Measurements from ENCODE around the gene GPR183.
A peak's percentile ranks its signal among the peaks of the same experiment; 100 is the strongest.

The GPR183 gene

DNA sequence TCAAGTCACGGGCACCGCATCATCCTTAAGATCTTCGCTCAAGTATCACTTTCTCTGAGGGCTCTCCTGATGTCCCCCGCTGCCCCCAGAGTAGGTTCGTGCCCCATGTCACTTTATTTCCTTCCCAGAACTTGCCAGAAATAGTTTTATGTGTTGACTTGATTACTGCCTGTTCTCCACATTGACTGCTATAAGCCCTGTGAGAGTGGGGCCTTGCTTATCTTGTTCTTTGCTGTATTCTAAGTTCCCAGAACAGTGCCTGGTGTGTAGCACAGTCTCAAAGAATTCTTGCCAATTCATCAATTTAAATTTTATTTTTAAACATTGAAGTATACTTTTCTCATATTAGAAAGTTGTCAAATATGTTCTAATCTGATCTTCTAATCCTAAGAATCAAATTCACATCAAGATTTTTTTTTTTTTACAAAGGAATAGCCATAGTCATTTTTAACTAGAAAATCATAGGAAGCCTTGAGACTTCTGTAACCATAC, 32.1 kb upstream of the GPR183 start:
- DNase-seq = no peak

DNA sequence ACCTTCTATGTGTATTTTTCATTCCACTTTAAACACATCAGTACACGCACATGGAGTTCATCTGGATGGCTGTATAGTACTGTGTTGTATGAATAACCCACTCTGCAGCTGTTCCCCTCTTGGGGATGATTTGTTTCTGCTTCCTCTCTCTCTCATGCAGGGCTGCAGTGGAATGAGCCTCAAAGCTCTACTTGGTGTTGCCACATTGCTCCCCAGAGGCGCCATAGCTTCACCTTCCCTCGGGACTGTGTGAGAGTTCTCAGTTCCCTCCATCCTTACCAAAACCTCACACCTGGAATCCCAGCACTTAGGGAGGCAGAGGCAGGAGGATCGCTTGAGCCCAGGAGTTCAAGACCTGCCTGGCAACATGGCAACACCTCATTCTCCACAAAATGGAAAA, 28.4 kb upstream of the GPR183 start:
- DNase-seq = no peak

DNA sequence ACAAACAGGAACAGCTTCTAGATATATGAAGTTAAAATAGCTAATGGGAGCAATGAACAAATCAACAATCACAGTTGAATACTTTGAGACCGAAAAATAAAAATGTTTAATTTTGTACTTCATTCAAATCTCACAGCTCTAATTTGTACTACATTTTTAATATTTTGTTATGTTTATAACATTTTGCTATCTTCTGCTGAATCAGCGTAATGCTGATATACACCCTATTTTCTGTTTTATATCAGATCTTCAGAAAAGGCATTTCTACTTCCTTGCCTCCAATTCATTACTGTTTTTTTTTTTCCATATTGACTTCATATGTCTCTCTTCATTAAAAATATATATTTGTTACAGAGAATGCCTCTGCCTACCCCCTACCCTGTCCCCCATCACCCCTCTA, 27.9 kb upstream of the GPR183 start:
- no peak for DNase-seq

DNA sequence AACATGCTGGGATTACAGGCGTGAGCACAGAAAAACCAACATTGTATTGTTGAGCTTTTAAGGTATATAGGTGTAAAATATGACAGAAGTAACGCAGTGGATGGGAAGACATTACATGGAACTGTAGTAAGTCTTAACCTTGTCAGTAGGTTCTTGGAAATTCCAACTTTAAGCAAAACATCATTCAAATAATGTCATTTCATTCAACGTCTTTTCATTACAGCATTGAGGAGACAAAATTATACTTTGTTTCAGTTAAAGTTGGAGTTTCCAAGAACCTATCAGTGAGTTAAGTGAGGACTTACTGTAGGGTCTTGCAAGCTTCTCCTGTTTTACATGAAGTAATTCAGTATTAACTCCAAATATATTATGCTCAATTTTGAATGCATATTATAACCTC, 27.0 kb upstream of the GPR183 start:
- DNase-seq = no peak

DNA sequence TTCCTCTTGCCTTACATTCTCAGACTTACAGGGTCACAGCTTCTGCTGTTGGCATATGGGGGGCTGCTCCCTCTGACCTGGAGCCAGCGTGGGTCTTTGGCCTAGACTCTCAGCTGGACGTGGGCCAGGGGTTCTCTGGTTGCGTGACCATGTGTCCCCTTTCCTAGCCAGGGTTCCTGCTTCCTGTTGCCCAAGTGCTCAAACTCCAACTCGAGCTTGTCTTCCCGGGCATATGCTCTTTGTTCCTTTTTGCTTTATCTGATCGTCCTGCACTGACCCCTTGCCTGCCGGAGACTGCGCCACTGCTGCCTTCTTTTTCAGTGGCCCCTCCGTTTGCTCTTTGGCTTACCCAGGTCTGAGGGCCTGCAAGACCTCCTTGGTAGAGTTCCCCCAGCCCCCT, 25.3 kb upstream of the GPR183 start:
- no peak for DNase-seq

DNA sequence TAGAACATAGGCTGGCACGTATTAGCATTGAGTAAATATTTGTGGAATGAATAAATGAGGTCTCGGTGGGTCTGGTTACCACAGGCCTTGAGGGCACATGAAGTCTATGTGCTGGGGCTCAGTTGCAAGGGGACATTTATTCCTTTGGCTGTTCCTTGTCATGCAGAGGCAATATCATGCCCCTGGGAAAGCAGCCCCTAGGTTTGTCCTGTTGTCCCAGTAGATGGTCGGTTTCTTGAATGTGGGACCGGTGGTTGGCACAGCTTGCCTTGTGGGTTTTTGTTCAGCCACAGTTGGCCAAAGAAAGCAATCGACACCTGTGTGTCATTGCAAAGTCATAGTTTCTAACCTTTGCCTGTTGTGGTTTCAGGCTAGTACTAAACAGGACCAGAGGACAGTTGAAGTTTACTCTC, 24.7 kb upstream of the GPR183 start:
- no peak for DNase-seq

DNA sequence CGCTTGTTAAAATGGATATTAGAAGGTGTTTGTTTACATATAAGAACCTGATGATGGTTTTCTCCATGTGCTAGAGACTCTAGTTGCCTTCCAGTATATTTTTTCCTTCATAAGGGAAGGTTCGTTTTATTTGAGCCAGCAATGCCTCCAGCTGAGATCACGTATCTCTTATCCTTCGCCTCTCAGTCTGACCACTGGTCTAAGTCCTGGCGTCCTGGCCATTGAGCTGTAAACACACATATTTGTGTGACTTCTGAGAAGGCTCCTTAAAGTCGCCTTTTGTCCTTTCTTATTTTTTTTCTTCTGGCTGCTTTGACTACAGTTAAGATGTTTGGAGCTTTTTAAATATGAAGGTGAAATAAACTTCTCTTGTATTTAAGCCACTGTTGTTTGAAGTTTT, 23.7 kb upstream of the GPR183 start:
- DNase-seq = no peak

DNA sequence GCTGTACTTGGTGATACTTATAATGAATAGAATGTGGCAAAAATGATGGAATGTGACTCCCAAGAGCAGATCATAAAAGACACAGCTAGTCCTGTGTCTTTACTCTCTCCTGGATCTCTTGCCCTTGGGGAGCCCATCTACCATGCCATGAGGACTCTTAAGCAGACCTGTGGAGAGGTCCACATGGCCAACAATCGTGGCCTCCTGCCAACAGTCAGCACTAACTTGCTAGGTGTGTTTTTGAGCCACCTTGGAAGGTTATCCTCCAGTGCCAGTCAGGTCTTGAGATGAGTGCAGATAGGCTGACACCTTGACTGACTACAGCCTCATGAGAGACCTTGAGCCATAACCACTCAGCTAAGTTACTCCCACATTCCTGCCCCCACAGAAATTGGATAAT, 22.3 kb upstream of the GPR183 start:
- DNase-seq = no peak

DNA sequence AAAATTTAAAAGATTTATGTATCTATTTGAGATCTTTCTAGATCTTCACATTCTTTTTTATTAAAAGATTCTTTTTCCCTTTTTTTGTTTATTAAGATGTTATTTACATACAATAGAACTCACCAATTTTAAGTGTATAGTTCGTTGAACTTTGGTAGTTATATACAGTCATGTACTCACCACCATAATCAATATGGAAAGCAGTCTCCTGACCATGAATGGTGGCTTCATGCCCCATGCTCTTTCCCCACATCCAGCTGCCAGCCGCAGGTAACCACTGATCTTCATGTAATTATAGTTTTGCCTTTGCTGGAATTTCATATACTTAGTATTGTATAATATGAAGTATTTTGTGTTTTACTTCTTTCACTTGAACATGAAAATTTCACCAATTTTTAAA, 20.6 kb upstream of the GPR183 start:
- DNase-seq = no peak

DNA sequence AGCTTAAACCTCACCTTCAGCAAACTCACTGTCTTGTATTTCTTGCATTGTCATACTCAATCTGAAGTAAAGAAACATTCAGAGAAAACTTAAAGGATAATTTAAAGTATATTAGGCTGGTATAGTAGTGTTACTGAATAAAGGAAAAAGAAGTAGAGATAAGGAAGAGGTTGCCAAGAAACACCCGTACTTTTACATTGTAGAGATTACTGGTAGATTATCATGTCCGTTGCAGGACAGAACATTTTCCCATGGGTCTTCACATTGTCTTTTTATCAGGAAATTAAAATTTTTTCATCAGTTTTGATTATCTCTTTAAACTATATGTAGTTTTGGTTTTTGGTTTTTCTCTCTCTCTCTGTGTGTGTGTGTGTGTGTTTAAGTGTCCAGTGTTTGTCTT, 19.9 kb upstream of the GPR183 start:
- DNase-seq = no peak

DNA sequence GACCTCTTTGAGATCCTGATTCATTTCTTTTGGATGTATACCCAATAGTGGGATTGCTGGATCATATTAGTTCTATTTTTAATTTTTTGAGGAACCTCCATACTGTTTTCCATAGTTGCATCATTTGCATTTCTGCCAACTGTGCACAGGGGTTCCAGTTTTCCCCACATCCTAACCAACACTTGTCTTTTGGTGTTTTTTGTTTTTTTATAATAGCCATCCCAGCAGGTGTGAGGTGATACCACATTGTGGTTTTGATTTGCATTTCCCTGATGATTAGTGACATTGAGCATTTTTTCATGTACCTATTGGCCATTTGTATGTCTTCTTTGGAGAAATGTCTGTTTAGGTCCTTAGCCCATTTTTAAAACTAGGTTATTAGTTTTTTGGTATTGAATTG, 18.8 kb upstream of the GPR183 start:
- DNase-seq = no peak

DNA sequence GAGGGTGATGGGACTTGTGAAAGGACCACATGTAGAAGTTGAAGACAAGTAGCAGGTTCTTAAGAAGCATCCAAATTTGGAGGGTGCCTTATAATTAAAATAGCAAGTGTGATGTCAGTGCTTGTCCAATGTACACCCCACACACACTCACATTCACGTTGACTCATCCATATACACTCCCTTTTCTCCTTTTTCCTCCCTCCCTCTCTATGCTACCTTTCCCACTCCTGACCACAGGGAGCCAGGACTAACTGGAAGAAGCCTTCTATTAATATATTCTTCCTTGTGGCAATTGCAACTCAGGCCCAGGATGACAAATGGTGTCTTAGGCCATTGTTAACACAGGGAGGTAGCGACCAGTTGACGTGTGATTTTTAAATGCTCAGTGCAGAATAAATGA, 16.3 kb upstream of the GPR183 start:
- no peak for DNase-seq

DNA sequence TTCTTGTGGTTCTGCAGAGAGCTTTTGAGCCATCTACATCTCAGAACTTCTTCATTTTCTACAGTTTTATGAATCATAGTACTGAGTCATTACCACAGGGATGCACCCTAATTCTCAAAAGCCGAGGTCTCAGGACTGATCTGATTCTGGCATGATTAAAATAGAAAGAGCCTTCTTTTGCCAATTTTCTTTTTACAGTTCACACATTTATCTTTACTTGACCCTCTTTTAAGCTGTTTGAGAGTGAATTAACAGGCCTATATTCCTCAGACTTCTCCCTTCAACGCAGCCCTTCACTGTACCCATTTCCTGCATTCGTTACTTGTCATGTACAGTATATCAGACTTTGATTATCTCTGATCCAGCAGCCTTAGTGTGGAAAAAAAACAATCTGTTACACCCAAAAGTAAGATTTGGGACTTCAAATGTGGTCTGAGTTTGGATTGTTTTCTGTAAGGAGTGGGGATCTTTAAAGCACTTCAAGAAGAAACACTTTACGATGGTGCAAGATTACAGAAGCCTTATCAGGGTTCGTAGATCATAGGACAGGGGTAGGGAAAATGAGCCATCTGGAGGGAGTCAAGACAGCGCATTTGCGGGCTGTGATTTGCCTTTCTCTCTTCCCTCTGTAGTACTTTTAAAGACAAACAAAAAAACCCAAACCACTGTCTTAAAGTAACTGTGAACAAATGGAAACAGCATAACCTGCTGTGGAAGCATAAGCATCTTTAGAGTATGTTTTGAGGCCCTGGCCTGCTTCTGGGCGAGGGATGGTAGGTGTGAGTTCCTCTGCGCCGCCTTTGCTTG, 15.3 kb upstream of the GPR183 start:
- DNase-seq = peak; percentile 42

DNA sequence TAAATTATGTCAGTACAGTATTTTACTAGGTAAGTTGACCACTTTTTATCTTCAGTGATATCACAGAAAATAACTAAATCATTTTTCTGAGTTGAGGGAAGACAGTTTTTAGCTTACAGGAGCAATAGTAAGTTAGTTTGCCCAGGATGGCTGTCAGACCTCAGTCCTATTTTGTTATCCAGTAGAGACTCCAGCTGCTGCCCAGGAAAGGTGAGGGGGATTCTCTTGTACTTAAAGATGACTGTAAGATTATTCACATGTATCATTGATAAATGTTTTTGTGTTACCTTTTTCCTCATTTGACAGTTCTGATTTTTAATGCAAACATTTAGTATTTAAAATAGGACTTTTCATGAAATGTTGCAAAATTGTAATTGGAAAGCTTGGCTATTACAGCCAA, 14.5 kb upstream of the GPR183 start:
- no peak for DNase-seq

DNA sequence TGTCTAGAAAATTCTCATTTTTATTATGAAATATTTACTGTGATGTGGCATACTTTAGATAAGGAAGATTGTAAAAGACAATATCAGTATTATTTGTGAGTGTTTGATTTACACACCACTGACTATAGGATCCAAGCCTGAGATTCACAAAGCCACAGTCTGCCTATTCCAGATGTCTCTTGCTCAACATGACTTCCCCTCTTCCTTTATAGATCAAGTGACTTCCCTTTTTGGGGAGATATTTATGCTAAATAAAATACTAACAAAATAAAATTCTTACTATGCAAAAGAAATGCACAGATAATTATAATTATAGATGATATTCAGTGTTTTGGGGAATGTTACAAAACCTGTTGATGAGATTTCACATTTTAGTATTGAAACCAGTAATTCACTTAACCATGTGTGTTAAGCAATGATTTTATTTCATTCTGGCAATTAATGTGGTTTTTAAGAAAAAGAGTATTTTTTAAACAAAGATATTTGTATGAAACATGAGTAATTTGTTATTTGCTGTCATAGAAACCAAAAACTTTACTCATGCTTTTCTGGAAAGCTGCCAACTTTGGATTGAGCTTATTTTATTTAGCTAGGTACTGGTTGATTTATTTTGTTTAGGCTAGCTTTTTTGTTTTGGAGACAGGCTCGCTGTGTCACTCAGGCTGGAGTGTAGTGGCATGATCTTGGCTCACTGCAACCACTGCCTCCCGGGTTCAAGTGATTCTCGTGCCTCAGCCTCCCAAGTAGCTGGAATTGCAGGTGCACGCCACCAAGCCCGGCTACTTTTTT, 13.7 kb upstream of the GPR183 start:
- peak; percentile 50 for DNase-seq

DNA sequence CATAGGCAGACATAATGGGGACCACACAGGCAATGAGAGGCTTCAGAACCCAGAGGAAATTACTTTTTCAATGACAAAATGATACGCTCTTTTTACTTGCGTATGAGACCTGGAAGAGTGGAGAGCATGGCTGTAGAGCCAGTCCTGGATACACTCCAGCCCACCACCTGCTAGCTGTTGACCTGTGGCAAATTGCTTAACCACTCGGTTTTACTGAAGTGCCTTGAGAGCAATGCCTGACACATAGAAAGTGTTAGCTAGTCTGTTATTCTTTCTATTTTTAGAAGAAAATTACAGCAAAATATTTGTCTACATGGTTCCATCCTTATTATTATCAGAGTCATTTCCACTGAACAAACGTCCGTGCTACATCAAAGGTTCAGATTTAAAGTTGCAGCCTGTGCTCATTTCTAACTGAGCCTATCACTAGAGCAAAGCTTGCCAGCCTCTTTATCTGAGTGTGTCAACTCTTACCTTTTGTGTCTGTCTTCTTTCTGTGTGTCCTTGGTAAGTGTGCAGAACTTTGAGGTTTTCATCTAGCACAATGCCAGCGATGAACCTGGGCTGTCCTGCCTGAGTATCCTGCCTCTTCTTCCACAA, 9.6 kb upstream of the GPR183 start:
- no peak for DNase-seq

DNA sequence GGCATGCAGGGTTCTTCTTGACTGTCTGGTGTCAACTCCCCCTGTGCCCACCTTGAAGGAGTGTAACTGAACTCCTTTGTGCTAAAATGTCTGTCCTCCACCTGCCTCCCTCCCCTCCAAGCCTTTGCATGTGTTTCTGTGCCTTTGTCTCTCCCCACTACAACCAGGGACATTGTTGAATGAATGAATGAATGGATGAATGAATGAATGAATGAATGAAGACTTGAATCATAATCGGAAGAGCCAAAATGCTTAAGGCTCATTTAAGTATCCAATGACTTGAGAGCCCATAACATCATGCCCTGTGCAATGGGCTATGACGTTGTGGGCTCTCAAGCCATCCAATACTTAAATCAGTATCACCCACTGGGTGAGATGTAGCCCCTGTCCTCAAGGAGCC, 9.0 kb upstream of the GPR183 start:
- no peak for DNase-seq

DNA sequence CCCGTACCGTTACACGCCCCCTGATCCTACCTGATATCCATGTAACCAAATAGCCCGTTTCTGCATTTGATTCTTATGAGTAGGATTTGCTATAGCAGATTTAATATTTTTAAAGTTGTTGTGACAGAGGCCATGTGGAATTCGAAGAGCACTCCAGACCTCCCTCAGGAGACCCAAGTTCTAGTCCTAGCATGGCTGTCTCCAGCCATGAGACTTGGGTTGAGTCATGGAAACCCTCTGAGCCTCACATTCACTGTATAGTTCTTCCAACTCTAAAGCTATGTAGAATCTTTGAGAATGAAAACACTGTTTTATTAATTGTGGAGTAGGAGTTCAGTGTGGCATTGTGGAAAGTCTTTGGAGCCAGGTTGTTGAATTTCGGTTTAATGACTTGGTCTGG, 8.0 kb upstream of the GPR183 start:
- DNase-seq = no peak

DNA sequence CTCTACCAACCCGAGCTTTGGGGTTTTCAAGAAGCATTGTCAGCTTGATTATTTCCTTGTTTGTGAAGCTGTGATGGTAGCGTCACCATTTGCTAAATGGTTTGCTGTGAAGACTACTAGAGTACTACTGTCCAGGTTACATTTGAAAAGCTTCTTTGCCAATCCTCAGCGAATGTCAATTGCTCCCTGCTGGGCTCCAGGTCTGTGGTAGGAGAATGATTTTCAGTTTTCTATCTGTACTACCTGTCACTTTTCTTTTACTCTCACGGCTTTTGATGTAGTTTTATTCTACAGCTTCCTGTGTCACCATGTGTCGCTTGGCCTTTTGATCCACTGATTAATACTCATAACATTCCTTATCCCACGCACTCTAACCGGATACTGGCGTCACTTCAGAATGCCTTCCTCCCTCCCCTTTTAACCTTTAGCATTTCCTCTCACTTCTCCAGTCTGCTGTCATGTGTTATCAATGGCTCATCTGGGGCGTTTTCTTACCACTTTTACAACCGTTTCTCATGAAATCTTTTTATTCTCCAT, 7.5 kb upstream of the GPR183 start:
- no peak for DNase-seq

DNA sequence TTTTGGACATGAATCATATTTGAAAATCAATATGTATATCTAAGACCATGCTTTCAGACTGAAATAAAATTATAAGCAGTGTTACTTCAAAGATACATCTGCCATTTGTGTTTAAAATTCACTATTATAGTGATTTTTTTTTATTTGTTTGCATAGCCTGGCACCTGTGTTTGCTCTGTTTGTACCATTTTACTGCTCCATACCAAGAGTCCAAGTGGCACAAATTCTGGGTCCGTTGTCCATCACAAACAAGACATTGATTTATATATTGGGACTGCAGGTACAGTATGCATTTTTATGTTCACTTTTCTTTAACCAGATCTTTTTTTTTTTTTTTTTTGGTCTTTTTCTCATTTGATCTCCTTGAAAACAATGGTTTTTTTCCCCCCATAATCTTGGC, 6.7 kb upstream of the GPR183 start:
- DNase-seq = no peak

DNA sequence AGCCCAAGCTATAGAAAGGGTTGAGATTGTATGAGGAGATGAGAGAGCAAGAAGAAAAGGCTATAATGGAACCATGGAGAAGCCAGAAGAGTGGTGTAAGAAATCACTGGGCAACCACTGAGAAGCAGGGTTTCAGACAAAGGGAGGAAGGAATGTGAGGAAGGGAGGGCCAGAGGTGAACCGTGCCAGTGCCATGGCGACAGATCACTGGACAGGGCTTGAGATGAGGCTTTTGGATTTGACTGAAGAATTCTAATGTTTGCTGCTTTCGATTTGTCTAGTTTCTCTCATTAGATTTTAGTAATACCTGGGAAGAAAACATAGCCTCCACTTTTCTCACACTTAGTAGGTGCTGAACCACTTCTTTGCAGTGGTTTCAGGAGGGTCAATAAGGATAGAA, 6.3 kb upstream of the GPR183 start:
- DNase-seq = no peak

DNA sequence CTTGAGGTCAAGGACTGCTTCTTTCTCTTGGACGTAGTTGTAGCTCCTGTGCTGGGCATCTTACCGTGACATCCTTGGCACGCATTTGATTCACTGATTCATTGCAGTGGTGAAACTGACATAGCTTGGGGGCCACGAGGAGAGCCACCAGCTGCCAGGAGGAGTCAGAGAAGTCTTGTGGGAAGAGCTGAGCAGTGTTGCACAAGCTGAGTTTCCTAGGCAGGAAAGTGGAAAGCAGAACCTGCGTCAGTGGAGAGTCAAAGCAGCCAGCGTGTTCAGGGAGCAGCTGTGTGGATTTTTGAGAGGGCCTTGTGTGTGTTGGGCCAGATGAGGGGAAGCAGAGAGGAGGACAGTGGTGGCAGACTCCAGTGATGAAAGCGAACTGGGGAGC, 5.3 kb upstream of the GPR183 start:
- DNase-seq = no peak

DNA sequence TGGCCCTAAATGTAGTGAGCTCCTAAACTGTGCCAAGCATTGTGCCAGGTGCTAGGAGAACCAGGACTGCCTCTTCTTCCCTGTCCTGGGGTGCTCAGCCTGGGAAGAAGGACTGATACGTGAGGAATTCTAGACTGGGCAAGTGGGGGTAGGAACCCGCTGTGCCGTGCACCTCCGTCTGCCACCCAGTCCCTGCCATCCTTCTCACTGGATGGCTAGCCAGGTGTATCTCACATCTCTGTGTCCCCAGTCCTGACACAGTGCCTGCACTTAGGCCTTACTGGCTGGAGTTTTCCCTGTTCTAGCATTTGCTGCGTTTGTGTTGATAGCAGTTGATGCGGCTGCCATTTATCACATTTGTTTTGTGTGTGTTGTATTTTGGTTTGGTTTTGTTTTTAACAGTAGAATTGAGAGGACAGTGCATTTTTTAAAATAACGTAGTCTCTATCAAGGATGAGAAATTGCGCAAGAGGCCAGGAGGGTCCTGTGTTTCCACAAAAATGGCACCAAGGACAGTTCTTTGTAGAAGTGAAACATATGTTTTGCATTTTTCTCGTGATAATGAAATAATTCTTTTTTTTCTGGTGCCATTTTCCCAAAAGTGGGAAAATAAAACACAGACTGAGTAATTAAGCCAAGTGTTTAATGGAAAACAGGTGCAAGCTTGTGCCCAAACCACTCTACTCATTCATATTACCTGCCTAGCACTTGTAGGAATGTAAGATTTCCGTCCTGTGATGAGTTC, 4.7 kb upstream of the GPR183 start:
- no peak for DNase-seq
